LNCAP (cell line): Measurements from ENCODE around the gene WDR41.

ENCODE experiments used
- TF ChIP-seq, protein P1 (sequence below): fragments of 450-650 bp; IDR thresholded peaks from 2 replicates; pipeline ENCODE4 v1.5.1; 2017; ENCODE audit warnings: mild to moderate bottlenecking

The WDR41 gene

DNA sequence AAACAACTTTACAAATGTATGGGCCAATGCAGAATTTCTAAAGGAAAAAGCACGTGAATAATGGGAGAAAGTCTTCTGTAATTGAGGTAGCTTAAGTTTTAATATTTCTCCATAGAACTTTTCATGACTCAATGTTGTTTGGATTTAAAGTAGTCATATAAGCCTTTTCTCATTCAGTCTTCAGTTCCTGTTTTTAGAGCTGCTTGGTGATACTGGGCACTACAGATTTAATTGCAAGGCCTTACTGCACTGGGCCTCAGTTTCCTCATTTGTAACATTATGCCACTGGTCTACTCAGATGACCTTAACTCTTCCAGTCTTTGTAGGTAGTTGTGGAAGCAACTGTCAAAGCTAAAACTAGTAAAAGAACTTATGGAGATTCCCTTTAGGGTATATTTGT, 60.4 kb downstream of the WDR41 start:
- TF ChIP-seq, protein P1, sequence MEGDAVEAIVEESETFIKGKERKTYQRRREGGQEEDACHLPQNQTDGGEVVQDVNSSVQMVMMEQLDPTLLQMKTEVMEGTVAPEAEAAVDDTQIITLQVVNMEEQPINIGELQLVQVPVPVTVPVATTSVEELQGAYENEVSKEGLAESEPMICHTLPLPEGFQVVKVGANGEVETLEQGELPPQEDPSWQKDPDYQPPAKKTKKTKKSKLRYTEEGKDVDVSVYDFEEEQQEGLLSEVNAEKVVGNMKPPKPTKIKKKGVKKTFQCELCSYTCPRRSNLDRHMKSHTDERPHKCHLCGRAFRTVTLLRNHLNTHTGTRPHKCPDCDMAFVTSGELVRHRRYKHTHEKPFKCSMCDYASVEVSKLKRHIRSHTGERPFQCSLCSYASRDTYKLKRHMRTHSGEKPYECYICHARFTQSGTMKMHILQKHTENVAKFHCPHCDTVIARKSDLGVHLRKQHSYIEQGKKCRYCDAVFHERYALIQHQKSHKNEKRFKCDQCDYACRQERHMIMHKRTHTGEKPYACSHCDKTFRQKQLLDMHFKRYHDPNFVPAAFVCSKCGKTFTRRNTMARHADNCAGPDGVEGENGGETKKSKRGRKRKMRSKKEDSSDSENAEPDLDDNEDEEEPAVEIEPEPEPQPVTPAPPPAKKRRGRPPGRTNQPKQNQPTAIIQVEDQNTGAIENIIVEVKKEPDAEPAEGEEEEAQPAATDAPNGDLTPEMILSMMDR, result no peak

DNA sequence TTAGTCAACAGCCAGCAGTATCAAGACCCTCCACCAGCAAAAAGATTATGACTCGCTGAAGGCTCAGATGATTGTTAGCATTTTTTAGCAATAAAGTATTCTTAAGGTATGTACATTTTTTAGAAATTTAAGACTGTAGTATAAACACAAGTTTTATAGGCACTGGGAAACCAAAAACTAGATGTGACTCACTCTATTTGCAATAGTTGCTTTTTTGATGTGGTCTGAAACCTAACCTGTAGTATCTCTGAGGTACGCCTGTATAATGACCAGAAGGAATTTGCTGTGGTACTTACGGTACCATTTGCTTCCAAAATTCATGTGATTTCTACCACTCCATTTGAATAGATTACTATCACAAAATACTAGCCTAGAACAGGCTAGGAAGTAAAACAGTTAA, 60.8 kb downstream of the WDR41 start:
- TF ChIP-seq, protein P1, result no peak

DNA sequence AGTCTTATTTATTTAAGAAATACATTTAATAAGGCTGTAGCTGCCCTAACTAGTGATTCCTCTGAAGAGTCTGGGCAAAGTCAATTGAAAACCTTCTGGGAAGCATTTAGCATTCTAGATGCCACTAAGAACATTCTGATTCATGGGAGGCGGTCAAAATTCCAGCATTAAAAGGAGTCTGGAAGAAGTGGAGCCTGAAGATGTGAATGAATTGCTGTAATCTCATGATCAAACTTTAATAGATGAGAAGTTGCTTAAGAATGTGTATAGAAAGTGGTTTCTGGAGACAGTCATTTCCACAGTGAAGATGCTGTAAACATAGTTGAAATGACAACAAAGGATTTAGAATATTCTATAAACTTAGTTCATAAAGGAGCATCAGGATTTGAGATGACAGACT, 61.4 kb downstream of the WDR41 start:
- TF ChIP-seq, protein P1, result no peak

DNA sequence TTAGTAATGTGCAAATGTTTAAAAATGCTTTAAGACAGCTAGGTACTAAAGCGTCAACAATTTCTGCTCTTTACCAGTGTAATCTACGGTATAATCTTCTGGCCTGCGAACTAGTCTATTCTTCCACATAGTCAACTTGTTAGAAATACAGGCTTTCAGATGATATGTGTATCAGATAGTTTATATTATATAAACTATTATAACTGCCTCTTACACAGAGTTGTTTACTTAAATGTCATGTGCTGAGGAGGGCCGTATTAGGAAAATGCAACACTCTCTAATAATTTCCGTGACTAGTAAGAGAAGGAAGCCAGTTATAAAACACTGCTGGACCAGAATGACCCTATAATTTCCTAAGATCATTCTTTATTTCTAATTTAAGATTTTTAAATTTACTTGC, 63.6 kb downstream of the WDR41 start:
- TF ChIP-seq, protein P1, result no peak

DNA sequence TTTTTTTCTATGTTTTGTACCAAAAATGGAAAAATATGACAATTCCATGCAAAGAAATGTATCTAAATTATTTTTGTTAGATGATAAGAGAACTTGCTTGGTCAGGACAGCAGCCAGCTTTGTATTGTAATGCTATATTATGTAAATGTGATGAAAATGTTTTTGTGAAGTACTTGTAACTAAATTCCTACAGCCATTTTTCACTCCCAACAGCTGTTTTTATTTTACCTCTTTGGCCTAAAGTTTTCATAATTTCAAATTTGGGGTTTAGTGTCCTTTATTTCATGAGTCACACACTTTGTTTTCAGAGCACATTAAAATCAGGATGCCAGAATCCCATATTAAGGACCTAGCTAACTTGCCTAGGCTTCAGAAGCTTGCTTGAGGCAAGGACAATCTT, 64.1 kb downstream of the WDR41 start:
- TF ChIP-seq, protein P1, result no peak

DNA sequence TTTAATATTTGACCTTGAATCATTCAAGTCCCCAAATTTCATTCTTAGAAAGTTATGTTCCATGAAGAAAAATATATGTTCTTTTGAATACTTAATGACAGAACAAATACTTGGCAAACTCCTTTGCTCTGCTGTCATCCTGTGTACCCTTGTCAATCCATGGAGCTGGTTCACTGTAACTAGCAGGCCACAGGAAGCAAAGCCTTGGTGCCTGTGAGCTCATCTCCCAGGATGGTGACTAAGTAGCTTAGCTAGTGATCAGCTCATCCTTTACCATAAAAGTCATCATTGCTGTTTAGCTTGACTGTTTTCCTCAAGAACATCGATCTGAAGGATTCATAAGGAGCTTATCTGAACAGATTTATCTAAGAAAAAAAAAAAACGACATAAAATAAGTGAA, 65.4 kb downstream of the WDR41 start:
- TF ChIP-seq, protein P1, result no peak

DNA sequence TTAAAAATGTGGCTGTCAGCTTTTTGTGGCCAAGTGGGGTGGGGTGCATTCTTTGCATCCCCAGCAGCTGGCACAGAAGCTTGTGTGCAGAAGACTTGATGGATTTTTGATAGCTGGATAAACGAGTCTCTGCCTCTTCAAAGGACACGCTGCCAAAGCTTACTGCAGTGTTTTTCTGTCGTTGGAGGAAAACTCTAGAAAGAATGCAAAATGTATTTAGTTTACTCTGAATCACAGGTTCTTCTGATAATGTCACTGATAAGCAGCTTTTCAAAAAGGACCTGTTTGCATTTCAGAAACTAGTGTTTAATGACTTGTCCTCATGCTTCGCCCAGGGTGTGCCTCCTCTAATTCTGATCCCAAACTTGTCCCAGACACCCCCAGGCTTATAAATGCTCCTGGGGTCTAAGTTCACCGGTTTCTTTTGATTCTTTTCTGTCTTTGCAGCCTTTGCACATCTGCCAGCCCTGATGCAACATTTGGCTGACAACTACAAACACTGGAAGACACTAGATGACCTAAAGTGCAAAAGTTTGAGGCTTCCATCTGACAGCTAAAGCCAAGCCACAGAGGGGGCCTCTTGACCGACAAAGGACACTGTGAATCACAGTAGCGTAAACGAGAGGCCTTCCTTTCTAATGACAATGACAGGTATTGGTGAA, 66.0 kb downstream of the WDR41 start:
- TF ChIP-seq, protein P1, result no peak

DNA sequence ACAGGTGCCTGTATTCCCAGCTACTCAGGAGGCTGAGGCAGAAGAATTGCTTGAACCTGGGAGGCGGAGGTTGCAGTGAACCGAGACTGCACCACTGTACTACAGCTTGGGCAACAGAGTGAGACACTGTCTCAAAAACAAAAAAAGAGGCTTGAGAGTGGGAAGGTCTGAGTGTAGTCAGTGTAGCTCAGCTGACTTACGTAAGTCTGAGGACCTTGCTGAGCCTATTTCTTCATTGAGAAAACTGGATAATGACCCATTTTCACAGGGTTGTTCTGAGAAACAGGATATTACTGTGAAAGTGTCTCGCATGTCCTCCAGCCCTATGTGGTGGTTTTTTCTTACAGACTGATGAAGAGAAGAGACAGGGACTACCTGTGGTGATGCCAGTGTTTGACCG, 66.7 kb downstream of the WDR41 start:
- TF ChIP-seq, protein P1, result no peak
